Naive B cell (primary cell): ENCODE data around the gene ALDH1A1. TPM values are rescaled to one million over a fixed set of nuclear protein-coding genes. Genes with fewer than 3 reads are reported as not detected.

Experiments used
- ATAC-seq, 2 donors: fragments of 150-1000 bp; cut with Tn5 transposase; 2 replicates each; pipeline ENCODE4 v1.10.0; 2021; ENCODE audit warnings: low read depth in 2 of 2, mild to moderate bottlenecking in 2 of 2, moderate library complexity in 2 of 2
- DNase-seq: peaks from one replicate; pipeline ENCODE4 v3.0.0; 2022
- H3K27ac Mint-ChIP-seq, 6 donors: one replicate each; pipeline ENCODE4 v1.8.0; 2020 to 2022; ENCODE audit warnings: mild to moderate bottlenecking in 6 of 6, mixed read lengths in 6 of 6, moderate library complexity in 5 of 6, inconsistent platforms in 2 of 6
- H3K27me3 Mint-ChIP-seq, 3 donors: one replicate each; pipeline ENCODE4 v1.8.0; 2021 to 2022; ENCODE audit warnings: mixed read lengths in 3 of 3, mild to moderate bottlenecking in 1 of 3
- H3K36me3 Mint-ChIP-seq, 2 donors: one replicate each; pipeline ENCODE4 v1.8.0; 2020 to 2022; ENCODE audit warnings: mixed read lengths in 2 of 2, inconsistent platforms in 1 of 2, mild to moderate bottlenecking in 1 of 2
- H3K4me1 Mint-ChIP-seq, 3 donors: one replicate each; pipeline ENCODE4 v1.8.0; 2020 to 2022; ENCODE audit warnings: mixed read lengths in 3 of 3, inconsistent platforms in 1 of 3, mild to moderate bottlenecking in 1 of 3, moderate library complexity in 1 of 3
- H3K4me3 Mint-ChIP-seq, 8 donors: one replicate each; pipeline ENCODE4 v1.8.0; 2020 to 2022; ENCODE audit warnings: mild to moderate bottlenecking in 8 of 8, mixed read lengths in 8 of 8, moderate library complexity in 8 of 8, inconsistent platforms in 2 of 8
- H3K9me3 Mint-ChIP-seq, 7 donors: one replicate each; pipeline ENCODE4 v1.8.0; 2020 to 2022; ENCODE audit warnings: mixed read lengths in 7 of 7, mild to moderate bottlenecking in 5 of 7, inconsistent platforms in 2 of 7, moderate library complexity in 1 of 7
- polyA plus RNA-seq, 6 donors: library from polyadenylated mRNA; unstranded; fragments of 300-500 nt; fragmentation: Illumina TruSeq; gene quantifications; one replicate each; pipeline ENCODE4 v1.2.3, GENCODE V29; 2021; ENCODE audit warnings: low read depth in 6 of 6

ALDH1A1 gene
- polyA plus RNA-seq, 6 donors from 2014 or later = 0.73 to 1.2 (median 0.90) TPM; not detected in 1

DNA sequence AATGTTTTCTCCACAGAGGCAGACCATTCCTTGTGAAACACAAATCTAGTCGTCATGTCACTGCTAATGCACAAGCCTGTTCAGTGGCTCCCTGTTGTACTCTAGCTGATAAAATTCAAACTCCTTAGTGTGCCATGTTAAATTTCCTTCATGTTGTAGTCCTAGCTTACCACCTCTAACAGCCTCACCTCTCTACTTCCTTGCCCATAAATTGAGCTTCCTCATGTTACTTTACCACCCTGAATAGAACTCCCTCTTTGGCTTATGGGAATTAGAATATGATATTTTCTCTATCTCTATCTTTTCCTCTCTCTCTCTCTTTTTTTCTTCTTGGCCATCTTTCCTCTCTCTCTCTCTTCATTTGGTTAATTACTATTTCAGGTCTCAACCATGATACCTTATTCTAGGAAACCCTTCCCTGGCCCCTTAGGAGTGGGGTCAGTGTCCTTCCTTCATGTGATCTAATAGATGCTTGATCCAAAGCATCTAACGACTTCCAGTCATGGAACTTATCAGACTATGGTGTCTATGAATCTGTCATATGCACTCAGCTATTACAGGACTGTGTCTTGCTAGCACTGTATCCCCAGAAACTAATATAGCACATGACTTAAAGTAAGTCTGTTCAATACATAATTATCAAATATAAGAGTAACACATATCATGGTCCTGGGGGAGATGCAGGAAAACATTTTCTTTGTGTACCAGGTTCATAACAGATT, 31.5 kb upstream of the ALDH1A1 start:
- no peaks in the 10 kb centered on the region for H3K36me3 Mint-ChIP-seq
- ATAC-seq (no peak), DNase-seq (no peak)
- H3K4me1 Mint-ChIP-seq = no peaks in the 10 kb centered on the region
- H3K27ac Mint-ChIP-seq = no peak overlapping the region
- no peaks in the 10 kb centered on the region for H3K27me3 Mint-ChIP-seq
- H3K4me3 Mint-ChIP-seq = no peak overlapping the region
- no peaks in the 10 kb centered on the region for H3K9me3 Mint-ChIP-seq

DNA sequence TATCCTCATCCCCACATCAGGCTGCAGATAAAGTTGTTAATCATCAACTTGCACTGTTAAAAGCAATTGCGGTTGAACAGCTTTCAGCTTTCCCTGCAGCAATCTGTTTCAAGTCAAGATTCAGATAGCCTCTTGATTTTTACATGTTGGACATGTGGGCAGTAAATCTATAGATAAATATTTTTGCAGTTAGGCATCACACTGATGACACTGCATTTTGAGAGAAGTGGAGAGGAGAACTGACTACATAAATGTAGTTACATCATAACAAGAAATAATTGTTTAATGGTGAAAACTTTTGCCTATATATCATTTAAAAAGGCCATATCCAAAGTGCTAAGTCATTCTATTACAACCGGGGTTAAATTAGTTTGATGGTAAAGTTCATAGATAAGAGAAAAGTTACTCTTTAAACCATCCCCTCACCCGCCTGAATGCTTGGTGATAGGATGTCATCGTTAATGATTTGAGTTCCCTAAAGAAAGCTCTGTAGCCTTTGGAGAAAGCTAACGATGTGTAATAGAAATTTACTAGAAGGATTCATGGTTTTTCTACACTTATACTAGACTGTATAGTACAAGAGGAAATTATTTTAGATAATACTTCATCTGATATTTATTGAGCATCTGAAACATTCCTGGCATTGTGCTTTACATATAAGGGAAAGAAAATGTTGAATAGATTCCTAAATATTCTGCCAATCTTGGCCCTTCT, 30.8 kb upstream of the ALDH1A1 start:
- no peak for DNase-seq
- no peaks in the 10 kb centered on the region for H3K9me3 Mint-ChIP-seq
- no peak for ATAC-seq
- H3K4me1 Mint-ChIP-seq = no peaks in the 10 kb centered on the region
- H3K4me3 Mint-ChIP-seq = no peak overlapping the region
- no peaks in the 10 kb centered on the region for H3K27me3 Mint-ChIP-seq
- H3K36me3 Mint-ChIP-seq = no peaks in the 10 kb centered on the region
- H3K27ac Mint-ChIP-seq = peak overlapping the region in 1 of 6 donors; percentile 66

DNA sequence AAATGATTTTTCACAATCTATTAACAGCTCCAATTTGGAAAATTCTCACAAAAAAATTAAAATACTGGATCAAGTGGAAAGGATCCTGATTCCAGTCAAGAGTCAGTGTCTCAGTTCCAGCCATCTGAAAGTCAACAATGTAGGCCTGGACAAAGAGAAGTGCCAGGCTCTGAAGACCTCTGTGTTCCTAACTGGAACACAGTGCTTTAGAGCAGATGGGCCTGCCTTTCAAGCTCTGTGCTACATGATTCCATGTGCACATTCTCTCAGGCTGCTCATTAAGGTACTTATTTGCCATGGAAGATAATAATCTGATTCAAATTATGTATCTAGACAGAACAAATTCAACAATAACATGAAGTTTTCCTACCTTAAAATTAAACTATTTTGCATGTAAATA, 30.2 kb upstream of the ALDH1A1 start:
- ATAC-seq = no peak
- Mint-ChIP-seq H3K27ac (no peak overlapping the region), H3K36me3 (no peaks in the 10 kb centered on the region), H3K27me3 (no peaks in the 10 kb centered on the region), H3K9me3 (no peaks in the 10 kb centered on the region), H3K4me1 (no peaks in the 10 kb centered on the region), H3K4me3 (no peak overlapping the region)
- no peak for DNase-seq

DNA sequence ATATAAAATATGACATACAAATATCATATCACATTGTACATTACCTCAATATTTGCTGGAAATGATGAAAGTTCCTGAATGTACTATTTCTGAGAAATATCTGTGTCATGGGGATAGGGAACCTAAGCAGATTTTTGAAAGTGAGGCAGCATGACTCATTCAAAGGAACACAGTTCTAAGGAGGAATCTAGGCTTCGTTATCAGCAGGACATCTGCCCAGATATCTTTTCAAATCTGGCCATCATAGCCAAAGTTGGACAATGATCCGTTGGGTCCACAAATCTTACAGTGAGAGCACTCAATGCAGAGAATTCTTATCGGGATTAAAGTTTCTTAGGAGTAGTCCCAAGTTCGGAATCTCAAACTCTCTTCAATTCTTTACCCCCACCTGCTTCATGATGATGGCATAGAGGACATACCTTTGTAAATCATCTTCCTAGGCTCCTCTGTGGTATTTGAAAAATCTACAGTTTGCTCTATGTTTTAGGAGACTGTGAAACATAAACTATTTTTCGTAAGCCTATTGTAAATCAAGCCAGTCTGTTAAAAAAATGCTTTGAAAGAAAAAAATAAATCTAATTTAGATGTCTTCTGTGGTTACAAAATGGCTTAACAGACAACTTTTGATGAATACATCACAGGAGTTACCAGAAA, 29.4 kb upstream of the ALDH1A1 start:
- ATAC-seq = no peak
- Mint-ChIP-seq H3K4me1 (no peaks in the 10 kb centered on the region), H3K27me3 (no peaks in the 10 kb centered on the region), H3K9me3 (no peaks in the 10 kb centered on the region), H3K36me3 (no peaks in the 10 kb centered on the region), H3K4me3 (no peak overlapping the region), H3K27ac (no peak overlapping the region)
- DNase-seq = no peak

DNA sequence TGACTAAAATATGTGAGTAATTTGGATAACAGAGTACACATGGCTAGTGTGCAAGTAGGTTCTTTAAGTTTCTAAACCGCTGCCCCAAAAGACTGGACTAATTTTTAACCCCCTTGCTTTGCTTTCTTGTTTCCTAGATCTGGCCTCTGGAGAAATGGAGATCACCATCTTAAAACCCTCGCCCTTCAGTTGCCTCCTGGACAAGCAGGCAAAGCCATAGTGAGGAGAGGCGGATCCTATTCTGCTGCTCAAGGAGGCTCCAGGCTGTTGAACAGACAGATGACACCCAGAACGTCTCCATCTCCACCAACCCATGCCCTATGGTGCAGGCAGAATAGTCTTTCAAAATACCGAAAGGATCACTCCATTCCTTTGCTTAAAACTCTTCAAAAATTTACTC, 28.6 kb upstream of the ALDH1A1 start:
- H3K9me3 Mint-ChIP-seq = no peaks in the 10 kb centered on the region
- ATAC-seq = no peak
- DNase-seq = no peak
- H3K27ac Mint-ChIP-seq = no peak overlapping the region
- H3K27me3 Mint-ChIP-seq = no peaks in the 10 kb centered on the region
- H3K4me1 Mint-ChIP-seq = no peaks in the 10 kb centered on the region
- H3K4me3 Mint-ChIP-seq = no peak overlapping the region
- H3K36me3 Mint-ChIP-seq = no peaks in the 10 kb centered on the region

DNA sequence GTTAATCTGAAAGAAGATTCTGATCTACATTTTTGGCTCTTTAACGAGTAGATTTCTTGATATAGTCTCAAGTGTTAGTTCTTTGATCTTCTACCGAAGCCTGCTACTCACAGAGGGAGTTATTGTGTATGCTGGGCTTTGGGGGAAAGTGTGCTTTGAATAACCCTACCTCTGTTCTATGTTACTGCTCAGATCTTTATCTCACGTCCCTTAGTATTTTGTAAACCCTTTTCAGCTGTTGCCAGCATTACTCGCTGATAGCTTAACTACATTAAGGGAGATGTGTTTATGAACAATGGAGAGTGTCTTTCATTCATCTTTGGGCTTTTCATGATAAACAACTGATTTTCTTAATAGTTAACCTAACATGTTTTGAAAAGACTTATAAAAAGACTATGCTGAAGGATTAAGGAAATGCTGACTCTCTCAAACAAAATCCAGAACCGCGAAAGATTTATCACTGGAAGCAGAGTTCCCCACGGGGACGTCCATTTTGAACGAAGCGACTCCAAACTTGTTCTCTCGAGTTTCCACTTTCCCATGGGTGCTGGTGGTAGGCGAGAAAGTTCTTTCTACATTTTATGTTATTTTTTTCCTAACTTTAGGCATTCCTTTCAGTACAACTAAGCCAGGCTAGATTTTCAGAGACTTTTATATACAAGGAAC, 27.9 kb upstream of the ALDH1A1 start:
- DNase-seq = no peak
- Mint-ChIP-seq H3K4me3 (no peak overlapping the region), H3K4me1 (no peaks in the 10 kb centered on the region), H3K9me3 (no peaks in the 10 kb centered on the region), H3K27ac (peak overlapping the region in 1 of 6 donors; percentile 0), H3K36me3 (no peaks in the 10 kb centered on the region), H3K27me3 (peaks cover 0 to 5% (median 0%) of the 10 kb centered on the region in 3 donors)
- ATAC-seq = no peak

DNA sequence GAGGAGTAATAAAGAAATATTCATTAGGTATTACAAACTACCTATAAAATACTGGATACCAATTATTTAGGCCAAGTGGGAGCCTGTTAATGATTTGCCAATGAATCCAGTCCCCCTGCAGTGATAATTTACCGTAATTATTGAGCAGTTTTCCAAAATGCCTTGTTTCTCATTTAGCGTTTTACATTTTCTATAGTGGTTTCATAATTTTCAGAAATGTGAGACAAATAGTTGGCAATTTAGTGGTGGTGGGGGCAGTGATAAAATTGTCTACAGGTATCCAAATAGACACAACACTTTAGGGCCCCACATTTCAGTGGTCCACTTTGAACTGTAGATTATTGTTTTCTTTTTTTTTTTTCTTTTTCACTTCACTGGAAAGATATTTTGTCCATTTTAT, 27.3 kb upstream of the ALDH1A1 start:
- Mint-ChIP-seq H3K9me3 (no peaks in the 10 kb centered on the region), H3K4me1 (no peaks in the 10 kb centered on the region), H3K4me3 (no peak overlapping the region), H3K36me3 (no peaks in the 10 kb centered on the region), H3K27ac (no peak overlapping the region), H3K27me3 (peaks cover 0 to 5% (median 0%) of the 10 kb centered on the region in 3 donors)
- no peak for ATAC-seq
- no peak for DNase-seq

DNA sequence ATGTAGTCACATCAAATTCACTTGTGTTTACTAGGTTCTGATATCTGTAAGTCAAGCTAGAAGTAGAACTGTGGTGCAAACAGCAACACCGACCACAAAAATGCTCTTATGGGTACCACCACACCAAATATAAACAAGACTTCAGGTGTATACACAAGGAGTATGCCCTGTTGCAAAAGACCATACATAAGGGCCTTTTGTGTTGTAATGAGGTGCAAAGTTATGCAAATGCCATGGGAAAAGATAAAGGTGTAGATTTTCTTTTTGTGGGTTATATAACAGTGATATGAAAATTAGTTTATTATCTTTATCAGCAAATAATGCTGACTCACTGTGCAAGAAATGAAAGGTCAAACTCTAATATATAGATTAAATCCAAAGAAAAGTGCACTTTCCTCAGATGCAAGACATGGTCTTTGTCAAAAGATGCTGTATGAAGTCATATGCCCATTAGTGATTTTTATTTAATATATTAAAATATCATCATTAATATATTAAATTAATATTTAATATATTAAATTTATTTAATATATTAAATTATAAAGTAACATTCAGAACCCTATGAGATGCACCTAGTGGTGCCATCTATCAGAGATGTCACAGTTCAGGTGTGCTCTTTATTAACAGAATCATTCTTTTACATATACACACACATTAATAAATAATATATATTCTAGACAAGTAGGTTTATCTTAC, 26.7 kb upstream of the ALDH1A1 start:
- Mint-ChIP-seq H3K27ac (no peak overlapping the region), H3K36me3 (no peaks in the 10 kb centered on the region), H3K4me1 (no peaks in the 10 kb centered on the region), H3K4me3 (no peak overlapping the region), H3K9me3 (no peaks in the 10 kb centered on the region), H3K27me3 (peaks cover 0 to 6% (median 5%) of the 10 kb centered on the region in 3 donors)
- ATAC-seq = no peak
- no peak for DNase-seq

DNA sequence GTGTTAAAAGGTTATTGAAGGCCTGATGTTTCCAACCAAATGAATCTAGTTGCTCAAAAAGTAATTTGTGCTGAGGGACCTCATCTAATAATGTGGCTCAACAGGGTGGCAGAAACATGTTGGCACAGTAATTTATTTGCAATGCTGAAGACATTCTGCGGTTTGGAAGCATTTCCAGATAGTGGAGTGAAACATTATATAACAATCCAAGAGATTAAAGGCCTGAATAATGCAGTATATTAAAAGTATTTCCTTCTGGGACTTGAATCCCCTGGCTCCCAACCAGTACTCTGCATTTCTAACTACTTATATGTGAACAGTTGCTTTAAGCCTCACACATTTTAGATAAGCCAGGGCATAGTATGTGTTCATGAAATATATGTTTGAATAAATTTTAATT, 25.9 kb upstream of the ALDH1A1 start:
- no peak for DNase-seq
- no peak overlapping the region for H3K4me3 Mint-ChIP-seq
- H3K27ac Mint-ChIP-seq = no peak overlapping the region
- no peaks in the 10 kb centered on the region for H3K36me3 Mint-ChIP-seq
- no peaks in the 10 kb centered on the region for H3K4me1 Mint-ChIP-seq
- ATAC-seq = no peak
- H3K27me3 Mint-ChIP-seq = peaks cover 0 to 6% (median 5%) of the 10 kb centered on the region in 3 donors
- H3K9me3 Mint-ChIP-seq = no peaks in the 10 kb centered on the region

DNA sequence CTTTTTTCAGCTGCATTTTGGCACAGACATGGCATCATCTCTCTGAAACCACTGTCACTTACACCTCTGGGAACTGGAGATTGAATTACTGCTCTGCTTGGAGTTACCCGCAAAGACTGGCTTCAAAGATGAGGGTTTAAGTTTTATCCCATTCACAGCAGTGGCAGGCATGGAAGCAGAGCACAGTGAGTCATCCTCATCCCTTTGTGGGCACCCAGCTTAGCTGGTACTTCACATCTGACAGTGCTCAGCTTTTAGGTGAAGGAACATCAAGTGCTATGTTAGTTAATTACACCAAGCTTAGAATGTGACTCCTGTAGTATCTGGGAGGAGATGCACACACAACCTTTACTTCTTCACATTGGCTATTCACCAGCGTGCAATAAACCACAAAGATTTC, 24.8 kb upstream of the ALDH1A1 start:
- no peak for ATAC-seq
- peaks cover 0 to 6% (median 5%) of the 10 kb centered on the region in 3 donors for H3K27me3 Mint-ChIP-seq
- H3K4me3 Mint-ChIP-seq = no peak overlapping the region
- no peaks in the 10 kb centered on the region for H3K4me1 Mint-ChIP-seq
- no peak overlapping the region for H3K27ac Mint-ChIP-seq
- no peaks in the 10 kb centered on the region for H3K36me3 Mint-ChIP-seq
- DNase-seq = no peak
- H3K9me3 Mint-ChIP-seq = no peaks in the 10 kb centered on the region

DNA sequence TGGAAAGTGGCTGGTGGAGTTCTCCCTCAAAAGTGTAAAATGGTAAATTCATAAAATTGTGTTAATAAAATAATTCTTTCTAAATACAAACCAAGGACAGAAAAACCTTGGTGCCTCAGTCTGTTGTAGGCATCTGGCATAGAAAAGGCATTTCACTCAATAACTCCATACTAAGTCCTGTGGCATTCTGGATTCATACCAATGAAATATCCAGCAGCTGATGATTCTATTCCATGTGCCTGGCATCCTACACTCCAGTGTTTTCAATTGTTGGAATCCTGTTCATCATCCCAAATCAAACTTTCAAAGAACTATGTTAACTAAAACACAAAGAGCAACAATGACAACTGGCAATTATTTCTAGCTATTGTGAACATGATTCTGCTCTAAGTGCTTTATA, 21.6 kb upstream of the ALDH1A1 start:
- no peak overlapping the region for H3K27ac Mint-ChIP-seq
- no peak for ATAC-seq
- H3K36me3 Mint-ChIP-seq = no peaks in the 10 kb centered on the region
- peaks cover 0 to under 1% (median 0%) of the 10 kb centered on the region in 7 donors for H3K9me3 Mint-ChIP-seq
- no peak for DNase-seq
- no peak overlapping the region for H3K4me3 Mint-ChIP-seq
- peaks cover 0 to 6% (median 5%) of the 10 kb centered on the region in 3 donors for H3K27me3 Mint-ChIP-seq
- no peaks in the 10 kb centered on the region for H3K4me1 Mint-ChIP-seq

DNA sequence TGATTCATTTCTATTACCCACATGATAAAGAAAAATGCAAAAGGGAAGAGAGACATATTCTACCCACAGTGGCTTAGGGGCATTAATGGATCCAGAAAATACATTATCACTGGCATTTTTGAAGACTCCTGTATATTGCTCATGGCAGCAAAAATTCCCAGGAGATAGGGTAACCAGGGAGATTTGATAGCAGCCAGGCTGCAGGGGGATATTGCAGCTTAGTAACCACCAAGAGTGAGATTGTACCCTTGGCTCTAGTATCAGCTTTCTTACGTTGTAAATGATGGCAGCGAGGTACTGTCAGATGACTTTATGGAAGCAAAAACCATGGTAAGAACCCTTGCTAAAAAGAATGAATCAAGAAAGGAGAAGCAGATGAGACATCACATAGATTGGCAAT, 19.8 kb upstream of the ALDH1A1 start:
- H3K36me3 Mint-ChIP-seq = no peaks in the 10 kb centered on the region
- ATAC-seq (no peak), DNase-seq (no peak)
- peaks cover 0 to 6% (median 0%) of the 10 kb centered on the region in 7 donors for H3K9me3 Mint-ChIP-seq
- no peaks in the 10 kb centered on the region for H3K4me1 Mint-ChIP-seq
- H3K27me3 Mint-ChIP-seq = peaks cover 0 to 10% (median 5%) of the 10 kb centered on the region in 3 donors
- H3K4me3 Mint-ChIP-seq = no peak overlapping the region
- H3K27ac Mint-ChIP-seq = no peak overlapping the region

DNA sequence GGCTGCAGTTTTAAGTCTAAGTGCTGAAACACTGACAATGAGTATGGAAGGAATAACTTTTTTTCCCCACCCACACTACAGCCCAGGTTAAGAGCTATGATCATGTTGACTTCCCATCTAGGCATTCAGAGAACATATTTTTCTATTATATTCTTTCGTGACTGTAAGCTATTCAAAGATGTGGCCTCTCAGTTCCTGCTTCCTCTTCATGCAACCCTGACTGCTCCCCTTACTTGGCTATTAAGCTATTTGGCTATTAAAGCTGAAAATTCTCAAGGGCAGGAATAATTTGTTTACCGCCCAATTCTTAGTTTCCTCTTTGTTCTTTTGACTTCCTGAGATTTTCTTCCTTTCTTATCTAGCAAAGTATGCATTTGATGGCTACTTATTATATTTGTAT, 18.6 kb upstream of the ALDH1A1 start:
- no peak for DNase-seq
- H3K27me3 Mint-ChIP-seq = peaks cover 0 to 10% (median 5%) of the 10 kb centered on the region in 3 donors
- no peaks in the 10 kb centered on the region for H3K4me1 Mint-ChIP-seq
- peaks cover 0 to 6% (median 0%) of the 10 kb centered on the region in 7 donors for H3K9me3 Mint-ChIP-seq
- no peak overlapping the region for H3K27ac Mint-ChIP-seq
- H3K36me3 Mint-ChIP-seq = no peaks in the 10 kb centered on the region
- no peak overlapping the region for H3K4me3 Mint-ChIP-seq
- ATAC-seq = no peak
